Mesenchymal stem cell (in vitro differentiated cells and primary cell): ENCODE measurements around the gene LARGE1.
A peak's percentile ranks its signal among the peaks of the same experiment; 100 is the strongest.

Source experiments
- DNase-seq: peaks from one replicate; pipeline ENCODE4 v3.0.0-alpha.2; 2013
- H2AFZ ChIP-seq: one replicate; pipeline ENCODE4 v1.6.1; 2013; ENCODE audit warnings: low read depth, mild to moderate bottlenecking, control low read depth, inconsistent platforms, low read length, moderate library complexity
- H2AK5ac ChIP-seq: 2 replicates; pipeline ENCODE4 v1.6.1; 2013; ENCODE audit warnings: low read length, moderate library complexity, mild to moderate bottlenecking, inconsistent platforms; ENCODE audit not compliant: severe bottlenecking
- H2BK120ac ChIP-seq: one replicate; pipeline ENCODE4 v1.6.1; 2013; ENCODE audit warnings: low read depth, mild to moderate bottlenecking, inconsistent platforms, low read length, moderate library complexity
- H2BK12ac ChIP-seq, 2 experiments: one replicate each; pipeline ENCODE4 v1.6.1; 2013; ENCODE audit warnings: inconsistent platforms in 2 of 2, low read length in 2 of 2, mild to moderate bottlenecking in 2 of 2, moderate library complexity in 2 of 2, control low read depth in 1 of 2
- H2BK15ac ChIP-seq: one replicate; pipeline ENCODE4 v1.6.1; 2013; ENCODE audit warnings: mild to moderate bottlenecking, low read depth, inconsistent platforms; ENCODE audit not compliant: poor library complexity, severe bottlenecking
- H2BK5ac ChIP-seq: 2 replicates; pipeline ENCODE4 v1.6.1; 2013; ENCODE audit warnings: low read depth, mild to moderate bottlenecking, low read length, control low read depth, inconsistent platforms; ENCODE audit not compliant: poor library complexity, severe bottlenecking
- H3K14ac ChIP-seq, 2 experiments: one replicate each; pipeline ENCODE4 v1.6.1; 2013; ENCODE audit warnings: inconsistent platforms in 2 of 2, low read length in 2 of 2, control low read depth in 1 of 2, mild to moderate bottlenecking in 1 of 2, moderate library complexity in 1 of 2
- H3K18ac ChIP-seq, 2 experiments: one replicate each; pipeline ENCODE4 v1.6.1; 2013; ENCODE audit warnings: inconsistent platforms in 2 of 2, low read length in 2 of 2, control low read depth in 1 of 2, low read depth in 1 of 2, mild to moderate bottlenecking in 1 of 2
- H3K23ac ChIP-seq, 2 experiments: one replicate each; pipeline ENCODE4 v1.6.1; 2013; ENCODE audit warnings: inconsistent platforms in 2 of 2, low read length in 2 of 2, mild to moderate bottlenecking in 2 of 2, moderate library complexity in 2 of 2, control low read depth in 1 of 2
- H3K27ac ChIP-seq: 2 replicates; pipeline ENCODE4 v1.5.1; 2013; ENCODE audit warnings: mild to moderate bottlenecking, moderate library complexity, low read length, control low read depth, inconsistent platforms; ENCODE audit not compliant: poor library complexity, severe bottlenecking
- H3K27me3 ChIP-seq, 2 experiments: 2 replicates each; pipeline versions ENCODE4 v1.6.1 to v1.7.0; 2013; ENCODE audit warnings: low read length in 2 of 2, mild to moderate bottlenecking in 2 of 2, moderate library complexity in 2 of 2, control low read depth in 1 of 2, inconsistent platforms in 1 of 2; ENCODE audit not compliant: control insufficient read depth in 1 of 2, insufficient read depth in 1 of 2
- H3K36me3 ChIP-seq, 2 experiments: 2 replicates each; pipeline versions ENCODE4 v1.6.1 to v1.7.0; 2013; ENCODE audit warnings: low read length in 2 of 2, control low read depth in 1 of 2, inconsistent platforms in 1 of 2, low read depth in 1 of 2, mild to moderate bottlenecking in 1 of 2; ENCODE audit not compliant: insufficient read depth in 2 of 2, control insufficient read depth in 1 of 2
- H3K4ac ChIP-seq, 2 experiments: one replicate each; pipeline ENCODE4 v1.6.1; 2013; ENCODE audit warnings: inconsistent platforms in 2 of 2, low read length in 2 of 2, mild to moderate bottlenecking in 2 of 2, moderate library complexity in 2 of 2, control low read depth in 1 of 2, low read depth in 1 of 2
- H3K4me1 ChIP-seq: 2 replicates; pipeline ENCODE4 v1.6.1; 2013; ENCODE audit warnings: low read depth, low read length, control low read depth; ENCODE audit not compliant: control insufficient read depth, insufficient read depth
- H3K4me2 ChIP-seq: 2 replicates; pipeline ENCODE4 v1.6.1; 2013; ENCODE audit warnings: low read length, mild to moderate bottlenecking, inconsistent platforms; ENCODE audit not compliant: poor library complexity, severe bottlenecking
- H3K4me3 ChIP-seq, 2 experiments: 2 replicates each; pipeline versions ENCODE4 v1.5.1 to v1.7.0; 2013; ENCODE audit warnings: low read length in 2 of 2, mild to moderate bottlenecking in 2 of 2, control low read depth in 1 of 2, low read depth in 1 of 2; ENCODE audit not compliant: insufficient read depth in 1 of 2
- H3K79me1 ChIP-seq: replicated peaks from 2 replicates; pipeline ENCODE4 v1.6.1; 2013; ENCODE audit warnings: mild to moderate bottlenecking, control low read depth, low read length, inconsistent platforms; ENCODE audit not compliant: poor library complexity, severe bottlenecking
- H3K9ac ChIP-seq: 2 replicates; pipeline ENCODE4 v1.7.0; 2013; ENCODE audit warnings: mild to moderate bottlenecking, low read length, moderate library complexity
- H3K9me3 ChIP-seq: 2 replicates; pipeline ENCODE4 v1.7.0; 2013; ENCODE audit warnings: mild to moderate bottlenecking, low read length; ENCODE audit not compliant: control insufficient read depth
- H4K8ac ChIP-seq: one replicate; pipeline ENCODE4 v1.6.1; 2013; ENCODE audit warnings: inconsistent platforms, mild to moderate bottlenecking, low read length, moderate library complexity
- H4K91ac ChIP-seq: one replicate; pipeline ENCODE4 v1.6.1; 2013; ENCODE audit warnings: mild to moderate bottlenecking, low read length, inconsistent platforms
- WGBS: methylation state at CpG from one replicate; pipeline ENCODE4 v1.1.7; 2013; ENCODE audit warnings: mixed read lengths; 5-methylcytosine and 5-hydroxymethylcytosine counted together

Gene LARGE1

DNA sequence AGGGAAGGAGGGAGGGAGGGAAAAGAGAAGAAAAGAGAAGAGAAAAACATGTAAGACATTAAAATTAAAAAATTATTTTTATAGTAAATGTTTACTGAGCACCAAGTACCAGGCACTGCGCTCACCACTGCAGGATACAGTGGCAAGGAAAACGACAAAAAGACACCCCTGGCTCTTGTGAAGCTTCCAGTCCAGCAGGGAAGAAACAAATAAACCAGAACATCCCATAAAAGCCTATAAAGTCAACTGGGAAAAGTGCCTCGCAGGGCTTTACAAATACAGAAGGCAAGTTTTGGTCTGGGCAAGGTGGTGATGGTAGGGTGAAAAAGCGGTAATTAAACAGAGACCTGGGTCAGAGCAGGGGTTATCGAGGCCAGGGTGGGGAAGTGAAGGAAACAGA is 33.6 kb downstream of the LARGE1 start:
- no peaks in the 10 kb centered on the region for H3K9me3 ChIP-seq
- H2BK15ac ChIP-seq: no peak overlapping the region
- H3K23ac ChIP-seq: no peak overlapping the region
- H4K91ac ChIP-seq: no peak overlapping the region
- H3K27me3 ChIP-seq: no peaks in the 10 kb centered on the region
- H3K36me3 ChIP-seq: no peaks in the 10 kb centered on the region
- H2BK120ac ChIP-seq: no peak overlapping the region
- H3K4me2 ChIP-seq: no peak overlapping the region
- no peak overlapping the region for H3K27ac ChIP-seq
- no peak overlapping the region for H2AK5ac ChIP-seq
- WGBS: 92% methylated on average over 5 of the region's 5 CpGs
- no peaks in the 10 kb centered on the region for H3K4me1 ChIP-seq
- DNase-seq: no peak
- peaks cover 12% of the 10 kb centered on the region for H3K79me1 ChIP-seq
- H3K4ac ChIP-seq: no peak overlapping the region
- H3K9ac ChIP-seq: no peak overlapping the region
- H4K8ac ChIP-seq: no peak overlapping the region
- H3K4me3 ChIP-seq: no peak overlapping the region
- H2BK5ac ChIP-seq: no peak overlapping the region
- no peak overlapping the region for H2AFZ ChIP-seq
- H3K14ac ChIP-seq: no peak overlapping the region
- H2BK12ac ChIP-seq: no peak overlapping the region
- H3K18ac ChIP-seq: no peak overlapping the region

GRCh38 chr22:33884829-33885228 is 35.4 kb downstream of the LARGE1 start:
- Histone ChIP-seq H2BK12ac (no peak overlapping the region), H2BK5ac (no peak overlapping the region), H3K4me1 (no peaks in the 10 kb centered on the region), H3K4me3 (no peak overlapping the region), H4K8ac (no peak overlapping the region), H4K91ac (no peak overlapping the region), H3K9ac (no peak overlapping the region), H2BK120ac (no peak overlapping the region), H3K9me3 (no peaks in the 10 kb centered on the region), H3K18ac (no peak overlapping the region), H3K14ac (no peak overlapping the region), H3K27ac (no peak overlapping the region), H2BK15ac (no peak overlapping the region), H3K23ac (no peak overlapping the region), H3K4me2 (no peak overlapping the region), H3K27me3 (no peaks in the 10 kb centered on the region), H3K4ac (no peak overlapping the region), H3K36me3 (no peaks in the 10 kb centered on the region), H2AFZ (no peak overlapping the region), H3K79me1 (peaks cover 16% of the 10 kb centered on the region), H2AK5ac (no peak overlapping the region)
- WGBS: 93% methylated on average over 6 of the region's 7 CpGs
- DNase-seq: no peak

DNA sequence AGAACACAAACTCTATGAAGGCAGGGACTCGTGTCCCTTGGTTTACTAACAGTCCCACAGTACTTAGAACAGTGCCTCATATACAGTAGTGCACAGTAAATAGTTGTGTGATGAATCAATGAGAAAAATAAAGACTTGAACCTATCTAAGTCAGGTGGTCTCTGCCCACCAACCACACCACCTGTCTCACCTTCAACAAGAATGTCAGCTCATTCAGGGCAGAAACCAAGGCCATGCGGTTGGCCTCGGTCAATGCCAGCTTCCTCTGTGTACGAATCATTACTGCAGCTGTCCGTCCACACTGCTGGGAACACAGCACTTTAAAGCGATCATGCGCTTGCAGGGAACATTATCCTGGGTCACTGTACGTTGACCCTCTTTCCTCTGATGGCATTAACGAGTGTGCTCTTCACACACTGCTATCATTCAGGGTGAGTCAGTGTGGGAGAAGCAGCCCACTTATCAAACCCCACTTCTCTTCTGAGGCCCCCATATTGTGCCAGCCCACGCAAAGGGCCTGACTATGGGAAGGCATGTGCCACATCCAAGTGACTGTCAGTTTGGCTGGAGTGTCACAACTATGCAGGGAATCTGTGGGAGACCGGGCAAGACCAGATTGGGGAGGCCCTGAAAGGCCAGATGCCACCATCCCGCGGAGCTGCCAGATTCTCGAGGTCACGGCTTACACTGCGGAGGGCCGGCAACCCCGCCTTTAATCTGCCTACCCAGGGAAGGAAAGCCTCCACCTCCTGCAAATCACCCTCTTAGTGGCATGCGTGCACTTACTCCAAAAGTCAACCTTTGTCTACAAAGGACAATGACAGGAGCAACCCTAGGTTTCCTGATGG is 36.1 kb downstream of the LARGE1 start:
- Histone ChIP-seq H3K36me3 (no peaks in the 10 kb centered on the region), H3K23ac (peak overlapping the region in 1 of 2 experiments; percentile 83), H3K9me3 (no peaks in the 10 kb centered on the region), H3K4me2 (no peak overlapping the region), H3K79me1 (peaks cover 12% of the 10 kb centered on the region), H3K4me3 (no peak overlapping the region), H3K14ac (no peak overlapping the region), H3K4ac (no peak overlapping the region), H2BK5ac (no peak overlapping the region), H2AK5ac (no peak overlapping the region), H2BK15ac (no peak overlapping the region), H3K27ac (no peak overlapping the region), H4K91ac (no peak overlapping the region), H2BK120ac (no peak overlapping the region), H3K9ac (no peak overlapping the region), H2AFZ (no peak overlapping the region), H3K4me1 (no peaks in the 10 kb centered on the region), H3K18ac (no peak overlapping the region), H3K27me3 (no peaks in the 10 kb centered on the region), H2BK12ac (peak overlapping the region in 1 of 2 experiments; percentile 42), H4K8ac (no peak overlapping the region)
- DNase-seq: no peak
- 89% methylated on average over 18 of the region's 19 CpGs for WGBS

GRCh38 chr22:33883561-33883960 is 36.7 kb downstream of the LARGE1 start:
- Histone ChIP-seq H3K9ac (no peak overlapping the region), H3K4me1 (no peaks in the 10 kb centered on the region), H3K14ac (no peak overlapping the region), H2AFZ (no peak overlapping the region), H2BK12ac (no peak overlapping the region), H3K4ac (no peak overlapping the region), H3K79me1 (peaks cover 12% of the 10 kb centered on the region), H3K18ac (no peak overlapping the region), H2AK5ac (no peak overlapping the region), H2BK5ac (no peak overlapping the region), H3K4me2 (no peak overlapping the region), H3K36me3 (no peaks in the 10 kb centered on the region), H2BK15ac (no peak overlapping the region), H4K91ac (no peak overlapping the region), H3K4me3 (no peak overlapping the region), H3K23ac (no peak overlapping the region), H4K8ac (no peak overlapping the region), H2BK120ac (no peak overlapping the region), H3K27ac (no peak overlapping the region), H3K9me3 (no peaks in the 10 kb centered on the region), H3K27me3 (no peaks in the 10 kb centered on the region)
- WGBS: 75% methylated on average over 6 of the region's 6 CpGs
- DNase-seq: no peak
